HG03025 (cell line): ENCODE data around the gene MTCH2.
"Not testable (repeated sequence)": the region's sequence is repeated elsewhere in the genome, so short reads cannot be mapped to it uniquely, and the experiment has no call there.

Experiments used
- ATAC-seq: cut with Tn5 transposase; IDR thresholded peaks from one replicate; pipeline ENCODE4 v1.9.1; 2021; ENCODE audit warnings: mild to moderate bottlenecking, moderate library complexity; ENCODE audit not compliant: unreplicated experiment, low FRiP score

MTCH2 gene

DNA sequence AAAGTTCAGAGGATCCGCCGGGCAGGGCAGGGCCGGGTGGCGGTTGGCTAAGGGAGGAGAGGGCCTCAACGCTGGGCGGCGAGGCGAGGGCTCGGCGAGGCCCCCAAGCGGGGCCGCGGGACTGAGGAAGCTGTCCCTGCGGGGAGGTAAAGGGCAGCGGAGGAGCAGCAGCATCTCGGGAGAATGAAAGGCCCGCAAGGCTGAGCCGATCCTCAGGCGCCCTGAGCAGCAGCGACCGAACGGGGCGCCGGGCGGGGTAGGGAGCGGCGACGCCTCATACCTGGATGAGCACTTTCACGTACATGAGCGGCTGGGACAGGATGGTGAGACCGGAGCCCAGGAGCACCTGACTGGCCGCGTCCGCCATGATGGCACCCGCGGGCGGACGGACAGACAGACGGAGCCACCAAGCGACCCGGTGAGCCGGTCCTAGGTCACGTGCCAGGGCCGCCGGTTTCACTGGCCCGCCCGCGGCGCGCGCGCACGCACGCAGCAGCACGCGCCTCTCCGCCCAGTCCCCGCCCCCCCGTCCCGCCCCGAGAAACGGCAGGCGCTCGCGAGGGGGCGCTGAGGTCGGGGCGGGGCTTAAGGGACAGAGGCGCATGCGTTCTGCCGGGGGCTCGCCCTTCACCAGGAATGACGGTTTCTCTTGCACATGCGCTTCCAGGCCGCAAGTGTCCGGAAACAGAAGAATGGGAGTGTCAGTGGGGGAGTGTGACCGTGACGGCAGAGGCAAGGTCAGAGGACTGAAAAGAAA is at the start of gene MTCH2:
TSS of gene MTCH2 (minus strand) at position 461 of the 757 bp plus-strand sequence. CDS start at position 367, 94 bp downstream.
- ATAC-seq, result peak; percentile 88

DNA sequence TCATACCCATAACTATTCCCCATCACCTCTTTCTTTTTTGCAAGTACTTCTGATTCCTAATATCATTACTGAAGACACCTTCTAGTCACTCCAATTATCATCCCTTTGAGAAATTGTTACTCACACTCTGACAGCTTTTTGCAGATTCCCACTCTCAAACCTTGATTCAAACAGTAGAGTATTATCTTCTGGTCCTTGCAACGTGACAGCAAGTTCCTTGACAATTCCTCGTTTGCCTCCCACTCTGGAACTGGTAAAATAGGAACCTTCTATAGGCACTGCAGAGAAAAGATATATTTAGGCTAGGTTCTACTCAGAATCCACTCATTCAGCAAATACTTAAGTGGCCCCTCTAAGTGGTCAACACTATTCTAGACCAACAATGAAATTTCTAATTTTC is 49.6 kb upstream of the MTCH2 start:
- no peak for ATAC-seq

DNA sequence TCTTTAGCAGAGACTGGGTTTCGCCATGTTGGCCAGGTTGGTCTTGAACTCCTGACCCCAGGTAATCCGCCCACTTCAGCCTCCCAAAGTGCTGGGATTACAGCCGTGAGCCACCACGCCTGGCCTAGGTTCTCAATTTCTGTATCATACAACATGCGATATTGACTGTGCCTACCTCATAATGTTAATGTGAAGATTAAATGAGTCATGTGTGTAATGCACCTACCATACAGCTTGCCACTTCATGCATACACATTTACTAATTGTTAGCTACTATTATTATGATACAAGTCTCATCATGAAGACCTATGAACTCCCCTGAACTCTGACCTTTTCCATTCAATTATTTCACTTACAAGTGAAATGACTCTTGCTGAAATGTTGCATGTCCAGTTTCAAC is 47.1 kb upstream of the MTCH2 start:
- ATAC-seq, result no peak

DNA sequence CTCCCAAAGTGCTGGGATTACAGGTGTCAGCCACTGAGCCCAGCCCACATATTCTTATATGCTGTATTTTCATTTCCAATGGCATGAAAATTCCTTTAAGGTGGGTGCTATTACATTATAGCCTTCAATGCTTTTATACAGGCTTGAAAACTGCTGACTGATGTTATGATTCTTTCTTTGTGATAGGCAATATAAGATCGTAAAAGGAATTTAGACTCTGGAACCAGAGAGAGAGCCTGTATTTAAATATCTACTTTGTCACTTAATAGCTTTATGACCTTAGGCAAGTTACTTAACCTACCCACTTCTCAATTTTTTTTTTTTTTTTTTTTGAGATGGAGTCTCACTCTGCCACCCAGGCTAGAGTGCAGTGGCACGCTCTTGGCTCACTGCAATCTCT is 46.6 kb upstream of the MTCH2 start:
- ATAC-seq, result no peak

DNA sequence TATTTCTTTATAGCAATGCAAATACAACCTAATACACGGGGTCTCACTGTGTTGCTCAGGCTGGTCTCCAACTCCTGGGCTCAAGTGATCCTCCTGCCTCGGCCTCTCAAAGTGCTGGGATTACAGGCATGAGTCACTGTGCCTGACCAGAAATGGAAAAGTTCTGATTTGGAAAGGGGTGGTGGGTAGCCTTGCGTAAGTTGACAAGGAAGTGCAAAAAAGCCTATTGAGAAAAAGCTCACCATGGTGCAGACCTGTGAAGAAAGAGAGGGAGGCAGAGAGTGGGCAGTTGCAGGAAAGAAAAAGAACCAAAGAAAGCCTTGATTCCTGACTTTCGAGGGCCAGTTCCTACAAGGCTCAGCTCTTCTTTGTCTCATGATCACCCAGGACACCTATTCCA is 45.8 kb upstream of the MTCH2 start:
- ATAC-seq, result no peak

DNA sequence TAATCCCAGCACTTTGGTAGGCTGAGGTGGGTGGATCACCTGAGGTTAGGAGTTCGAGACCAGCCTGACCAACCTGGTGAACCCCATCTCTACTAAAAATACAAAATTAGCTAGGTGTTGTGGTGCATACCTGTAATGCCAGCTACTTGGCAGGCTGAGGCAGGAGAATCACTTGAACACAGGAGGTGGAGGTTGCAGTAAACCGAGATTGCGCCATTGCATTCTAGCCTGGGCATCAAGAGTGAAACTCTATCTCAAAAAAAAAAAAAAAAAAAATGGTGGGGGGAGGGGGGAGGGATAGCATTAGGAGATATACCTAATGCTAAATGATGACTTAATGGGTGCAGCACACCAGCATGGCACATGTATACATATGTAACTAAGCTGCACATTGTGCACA is 44.3 kb upstream of the MTCH2 start:
- ATAC-seq, result not testable (repeated sequence)

DNA sequence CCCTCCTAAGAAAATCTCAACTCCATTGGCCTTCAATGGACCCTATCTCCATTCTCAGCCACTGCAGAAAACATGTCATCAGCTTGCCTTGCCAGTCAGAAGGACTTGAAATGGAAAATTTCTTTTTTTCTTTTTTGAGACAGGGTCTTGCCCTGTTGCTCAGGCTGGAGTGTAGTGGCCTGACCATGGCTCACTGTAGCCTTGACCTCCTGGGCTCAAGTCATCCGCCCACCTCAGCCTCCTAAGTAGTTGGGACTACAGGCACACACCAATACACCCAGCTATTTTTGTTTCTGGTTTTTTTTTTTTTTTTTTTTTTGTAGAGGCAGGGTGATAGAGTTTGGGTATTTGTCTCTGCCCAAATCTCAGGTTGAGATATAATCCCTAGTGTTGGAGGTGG is 43.8 kb upstream of the MTCH2 start:
- ATAC-seq, result no peak

DNA sequence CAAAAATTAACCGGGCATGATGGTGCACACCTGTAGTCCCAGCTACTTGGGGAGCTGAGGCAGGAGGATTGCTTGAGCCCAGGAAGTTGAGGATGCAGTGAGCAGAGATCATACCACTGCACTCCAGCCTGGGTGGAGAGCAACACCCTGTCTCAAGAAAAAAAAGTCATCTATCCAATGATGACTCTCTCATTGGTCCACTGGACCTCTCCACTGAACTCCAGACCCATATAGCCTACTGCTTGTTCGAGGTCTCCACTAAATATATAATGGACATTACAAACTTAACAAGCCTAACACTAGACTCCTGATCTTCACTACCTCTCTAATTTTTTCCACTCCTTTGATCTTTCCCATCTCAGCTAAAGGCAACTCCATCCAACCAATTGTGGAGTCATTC is 33.5 kb upstream of the MTCH2 start:
- ATAC-seq, result no peak

DNA sequence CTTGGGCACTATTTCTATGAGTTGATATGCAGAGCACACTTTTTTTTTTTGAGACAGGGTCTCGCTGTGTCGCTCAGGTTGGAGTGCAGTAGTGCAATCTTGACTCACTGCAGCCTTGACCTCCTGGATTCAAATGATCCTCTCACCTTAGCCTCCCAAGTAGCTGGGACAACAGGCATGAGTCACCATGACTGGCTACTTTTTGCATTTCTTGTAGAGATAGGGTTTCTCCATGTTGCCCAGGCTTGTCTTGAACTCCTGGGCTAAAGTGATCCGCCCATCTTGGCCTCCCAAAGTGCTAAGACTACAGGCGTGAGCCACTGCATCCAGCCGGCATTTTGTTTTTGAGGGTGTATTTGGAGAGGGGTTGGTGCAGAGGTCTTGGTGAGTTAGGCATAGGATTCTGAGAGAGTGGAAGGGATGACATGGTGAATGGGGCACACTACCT is 29.9 kb upstream of the MTCH2 start:
- ATAC-seq, result no peak

DNA sequence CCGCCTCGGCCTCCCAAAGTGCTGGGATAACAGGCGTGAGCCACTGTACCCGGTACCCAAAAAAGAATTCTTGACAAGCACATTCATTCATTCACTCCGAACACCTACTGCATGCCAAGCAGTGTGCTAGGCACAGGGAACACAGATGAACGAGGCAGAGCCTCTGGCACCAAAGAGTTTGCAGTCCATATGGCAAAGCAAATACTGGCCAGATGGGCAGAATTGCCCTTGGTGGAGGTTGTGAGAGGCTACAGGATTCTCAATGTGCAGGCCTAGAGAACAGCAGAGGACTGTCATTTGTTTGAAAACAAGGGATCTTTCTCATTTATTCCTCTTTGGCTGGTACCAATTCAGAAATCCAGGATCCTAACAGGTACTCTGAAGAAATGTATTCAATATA is 27.5 kb upstream of the MTCH2 start:
- no peak for ATAC-seq

DNA sequence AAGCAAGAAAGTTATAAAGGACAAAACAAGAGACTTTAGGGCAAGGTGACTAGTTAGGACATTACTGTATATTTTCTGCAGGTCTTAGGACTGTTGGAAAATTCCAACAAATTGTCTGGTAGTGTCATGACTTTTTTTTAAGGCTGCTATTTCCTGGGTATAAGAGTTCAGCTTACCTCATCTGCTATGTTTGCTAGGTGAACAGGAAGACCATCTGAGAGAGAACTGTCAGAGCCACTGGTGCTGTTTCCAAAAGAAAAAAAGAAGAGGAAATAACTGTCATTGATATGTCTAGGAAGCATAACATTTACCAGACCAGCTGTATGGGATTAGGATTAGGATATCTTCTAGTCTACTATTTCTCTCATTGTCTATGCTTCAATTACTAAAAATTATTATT is 26.3 kb upstream of the MTCH2 start:
- ATAC-seq, result no peak

DNA sequence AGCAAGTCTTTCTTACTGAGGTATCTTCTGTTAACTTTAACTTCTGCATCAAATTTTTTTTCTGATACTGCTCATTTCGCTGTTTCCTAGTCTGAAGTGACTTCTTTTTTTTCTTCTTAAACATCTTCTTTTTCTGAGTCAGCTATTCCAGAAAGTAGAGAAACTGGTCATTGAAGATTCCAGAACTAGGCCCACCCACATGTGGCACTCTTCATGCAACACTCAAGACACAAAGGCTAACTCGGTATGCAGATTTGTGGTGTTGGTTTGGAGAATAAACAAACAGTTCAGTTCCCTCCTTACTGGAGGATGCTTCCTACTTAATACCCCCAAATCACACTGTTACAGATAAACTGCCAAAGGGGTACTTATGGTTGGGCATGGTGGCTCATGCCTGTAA is 25.2 kb upstream of the MTCH2 start:
- ATAC-seq, result no peak

DNA sequence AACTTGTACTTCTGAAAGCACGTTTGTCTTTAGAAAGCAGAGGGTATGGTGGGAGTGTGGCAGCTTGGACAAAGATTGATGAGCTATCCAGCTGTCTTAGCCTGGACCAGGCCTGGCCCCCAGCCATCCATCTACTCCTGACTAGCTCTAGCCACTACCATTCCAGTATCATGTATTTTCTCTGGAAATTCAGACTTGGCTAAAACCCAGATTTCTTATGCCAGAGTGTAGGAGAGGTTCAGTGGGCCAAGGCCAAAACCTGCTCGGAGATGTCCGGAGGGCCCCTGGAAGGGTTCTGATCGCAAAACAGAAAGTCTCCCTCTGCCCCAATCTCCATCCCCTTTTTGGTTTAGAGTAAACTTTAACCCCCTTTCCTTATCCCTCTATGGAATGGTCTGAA is 24.8 kb upstream of the MTCH2 start:
- ATAC-seq, result no peak

DNA sequence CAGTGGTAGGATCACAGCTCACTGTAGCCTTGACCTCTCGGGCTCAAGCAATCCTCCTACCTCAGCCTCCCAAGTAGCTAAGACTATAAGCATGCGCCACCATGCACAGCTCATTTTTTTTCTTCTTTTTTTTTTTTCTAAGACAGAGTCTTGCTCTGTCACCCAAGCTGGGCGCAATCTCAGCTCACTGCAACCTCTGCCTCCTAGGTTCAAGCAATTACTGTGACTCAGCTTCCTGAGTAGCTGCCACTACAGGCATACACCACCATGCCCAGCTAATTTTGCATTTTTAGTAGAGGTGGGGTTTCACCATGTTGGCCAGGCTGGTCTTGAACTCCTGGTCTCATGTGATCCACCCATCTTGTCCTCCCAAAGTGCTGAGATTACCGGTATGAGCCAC is 22.6 kb upstream of the MTCH2 start:
- ATAC-seq, result not testable (repeated sequence)

DNA sequence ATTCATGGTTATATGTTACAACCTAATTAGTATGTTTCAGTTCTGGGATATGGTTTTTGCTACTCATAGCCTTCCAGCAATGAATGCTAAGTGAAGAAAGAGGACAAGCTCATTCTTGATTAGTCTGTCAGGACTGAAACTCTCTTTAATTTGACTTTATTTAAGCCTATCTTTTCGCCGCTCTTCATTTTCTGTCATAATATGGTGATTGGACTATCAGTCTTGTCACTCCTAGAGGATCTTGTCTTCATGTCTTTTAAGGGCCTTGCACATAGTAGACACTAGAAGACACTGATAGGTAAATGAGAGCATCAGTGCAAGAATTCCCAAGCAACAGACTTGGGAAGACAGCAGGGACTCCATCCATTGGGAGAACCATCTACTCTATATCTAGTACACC is 18.9 kb upstream of the MTCH2 start:
- ATAC-seq, result no peak

DNA sequence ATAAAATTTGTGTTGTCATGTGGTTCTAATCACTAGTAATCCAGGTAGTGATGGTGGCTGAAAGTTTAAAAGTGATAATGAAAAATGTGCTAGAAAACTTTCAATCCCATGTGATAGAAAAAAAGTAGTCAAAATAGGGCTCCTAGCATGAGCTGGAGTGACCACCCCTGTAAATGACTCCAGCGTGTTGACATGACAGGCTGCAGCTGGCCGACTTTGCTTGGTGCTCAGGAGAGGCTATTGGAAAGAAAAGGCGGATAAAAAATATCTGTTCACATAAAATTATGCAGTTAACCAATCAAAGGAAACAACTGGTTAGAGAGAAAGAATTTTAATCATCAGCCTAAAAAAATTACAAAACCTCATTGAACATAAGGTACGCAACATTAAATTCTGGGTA is 16.9 kb upstream of the MTCH2 start:
- ATAC-seq, result no peak

DNA sequence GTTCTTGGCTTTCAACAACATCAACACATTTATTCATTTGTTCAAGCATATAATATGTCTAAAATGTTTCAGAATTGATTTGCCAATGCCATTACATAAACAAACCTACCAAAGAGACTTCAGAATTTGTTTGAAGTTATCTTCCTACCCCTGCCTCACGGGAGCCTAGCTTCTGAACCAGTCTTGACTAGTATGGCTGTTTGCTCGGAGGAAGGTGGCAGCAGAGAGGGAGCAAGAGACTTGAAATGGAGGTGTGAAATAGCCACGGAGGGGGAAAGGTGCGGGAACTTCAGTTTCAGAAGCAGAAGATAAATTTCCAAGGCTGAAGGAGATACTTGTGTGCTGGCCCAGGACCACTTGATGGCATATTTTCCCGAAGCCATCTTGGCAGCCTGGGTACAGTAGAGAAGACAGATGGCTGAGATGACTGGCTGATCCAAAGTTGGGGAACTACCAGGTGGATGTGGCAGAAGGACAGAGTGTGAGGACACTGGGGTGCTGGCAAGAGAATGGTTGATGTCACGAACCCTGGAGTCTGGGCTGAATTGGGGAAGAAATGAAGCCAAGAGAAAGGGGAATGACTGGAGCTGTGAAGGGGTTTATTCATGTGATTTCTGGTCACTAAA is 14.0 kb upstream of the MTCH2 start:
- ATAC-seq, result no peak

DNA sequence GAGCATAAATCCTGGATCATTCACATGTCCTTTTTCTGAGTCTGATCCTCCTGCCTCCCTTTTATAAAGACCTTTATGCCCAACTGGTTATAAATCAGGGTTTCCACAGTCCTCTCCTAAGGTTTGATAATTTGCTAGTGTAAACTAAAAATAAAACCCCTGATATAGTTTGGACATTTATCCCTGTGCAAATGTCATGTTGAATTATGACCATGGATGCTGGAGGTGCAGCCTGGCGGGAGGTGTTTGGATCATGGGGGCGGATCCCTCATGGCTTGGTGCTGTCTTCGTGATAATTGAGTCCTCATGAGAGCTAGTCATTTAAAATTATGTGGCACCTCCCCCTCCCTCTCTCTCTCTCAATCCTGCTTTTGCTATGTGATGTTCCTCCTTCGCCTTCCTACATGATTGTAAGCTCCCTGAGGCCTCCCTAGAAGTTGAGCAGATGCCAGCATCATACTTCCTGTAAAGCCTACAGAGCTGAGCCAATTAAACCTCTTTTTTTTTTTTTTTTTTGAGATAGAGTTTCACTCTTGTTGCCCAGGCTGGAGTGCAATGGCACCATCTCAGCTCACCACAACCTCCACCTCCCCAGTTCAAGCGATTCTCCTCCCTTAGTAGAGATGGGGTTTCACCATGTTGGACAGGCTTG is 9.6 kb upstream of the MTCH2 start:
- no peak for ATAC-seq

DNA sequence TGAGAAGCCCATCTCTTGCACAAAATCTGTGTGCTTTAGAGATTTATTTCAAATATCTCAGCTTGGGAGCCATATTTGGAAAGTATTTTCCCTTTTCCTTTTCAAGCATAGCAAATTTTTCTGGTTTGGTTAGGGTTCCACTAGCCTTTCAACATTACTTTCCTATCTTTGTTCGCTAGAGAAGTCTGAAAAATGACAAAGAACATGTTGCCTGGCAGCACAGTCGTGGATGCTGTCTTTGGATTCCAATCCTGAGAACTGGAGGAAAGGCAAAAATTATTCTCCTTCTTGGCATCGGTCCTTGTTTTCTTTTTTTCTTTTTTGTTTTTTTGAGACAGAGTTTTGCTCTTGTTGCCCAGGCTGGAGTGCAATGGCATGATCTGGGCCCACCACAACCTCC is 6.9 kb upstream of the MTCH2 start:
- ATAC-seq, result no peak

DNA sequence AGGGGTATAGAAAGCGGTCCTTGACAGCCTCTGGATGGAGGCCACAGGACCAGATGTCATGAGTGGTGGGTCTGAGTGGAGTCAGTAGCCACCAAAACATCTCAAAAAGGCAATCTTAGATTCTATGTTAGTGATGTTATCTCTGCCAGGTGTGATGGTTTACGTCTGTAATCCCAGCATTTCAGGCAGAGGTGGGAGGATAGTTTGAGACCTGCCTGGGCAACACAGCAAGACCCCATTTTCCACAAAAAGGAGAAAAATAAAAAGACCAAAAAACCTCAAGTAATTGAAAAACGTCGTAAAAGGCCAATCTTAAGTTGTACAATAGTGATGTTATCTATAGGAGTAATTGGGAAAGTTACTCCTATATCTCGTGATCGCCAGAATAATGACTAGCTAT is 3.7 kb upstream of the MTCH2 start:
- ATAC-seq, result no peak

DNA sequence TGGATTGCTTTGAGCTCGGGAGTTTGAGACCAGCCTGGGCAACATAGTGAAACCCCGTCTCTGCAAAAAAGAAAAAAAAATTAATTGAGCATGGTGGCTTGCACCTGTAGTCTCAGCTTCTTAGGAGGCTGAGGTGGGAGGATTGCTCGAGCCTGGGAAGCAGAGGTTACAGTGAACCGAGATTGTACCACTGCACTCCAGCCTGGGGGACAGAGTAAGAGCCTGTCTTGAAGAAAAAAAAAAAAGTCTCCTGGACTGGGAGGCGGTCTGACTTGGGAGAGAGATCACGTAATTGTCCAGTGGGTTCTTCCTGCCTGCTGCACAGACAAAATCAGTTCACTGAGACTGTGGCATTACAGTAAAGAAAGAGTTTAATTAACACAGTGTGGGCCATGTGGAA is 3.1 kb upstream of the MTCH2 start:
- no peak for ATAC-seq

DNA sequence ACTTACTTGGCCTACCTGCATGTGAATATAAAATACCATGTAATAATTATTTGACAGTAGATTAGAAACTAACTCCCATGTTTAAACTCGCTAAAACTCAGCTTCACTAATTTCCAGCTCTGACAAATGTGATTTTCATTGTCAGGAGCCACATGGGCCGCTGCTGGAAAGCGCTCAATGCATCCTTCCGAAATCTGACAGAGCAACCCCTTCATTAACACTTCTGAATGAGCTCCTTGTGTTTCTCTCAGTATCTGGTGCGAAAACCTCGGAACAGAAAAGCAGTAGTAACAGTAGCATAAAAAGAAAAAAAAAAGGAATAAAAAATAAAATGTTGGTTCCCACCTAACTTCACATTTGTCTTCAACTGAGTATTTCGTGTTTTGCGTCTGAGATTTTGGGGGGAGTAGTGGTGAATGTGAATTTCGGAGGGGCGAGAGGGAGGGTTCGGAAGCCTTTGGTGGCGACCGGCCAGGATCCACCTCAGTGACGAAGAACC is 710 bp downstream of the MTCH2 start:
- ATAC-seq, result no peak
